GM12865 (cell line): Measurements from ENCODE around the gene SF3B3.

Source experiments
- DNase-seq: peaks from one replicate; pipeline ENCODE4 v3.0.0; 2010; ENCODE audit warnings: low read depth
- H3K4me3 ChIP-seq: 2 replicates; pipeline ENCODE4 v1.5.1; 2011; ENCODE audit warnings: mild to moderate bottlenecking, low read depth, low read length, control low read depth
- CTCF ChIP-seq: IDR thresholded peaks from 2 replicates; pipeline ENCODE4 v1.5.1; 2011; ENCODE audit warnings: low read length, control low read depth, low read depth, inconsistent platforms; ENCODE audit not compliant: insufficient read depth; ENCODE audit errors: missing control alignments

Gene SF3B3

GRCh38 chr16:70510216-70510615 is 13.4 kb upstream of the SF3B3 start:
- no peak overlapping the region for H3K4me3 ChIP-seq
- no peak for DNase-seq
- TF ChIP-seq CTCF: no peak

- TF ChIP-seq CTCF: no peak
- DNase-seq: no peak
- H3K4me3 ChIP-seq: no peak overlapping the region
Measured at GRCh38 chr16:70511833-70512232, 11.8 kb upstream of the SF3B3 start.

GRCh38 chr16:70512456-70512855 is 11.2 kb upstream of the SF3B3 start:
- no peak for TF ChIP-seq CTCF
- DNase-seq: no peak
- H3K4me3 ChIP-seq: no peak overlapping the region

- peak overlapping the region; percentile 95 for H3K4me3 ChIP-seq
- no peak for TF ChIP-seq CTCF
- peak; percentile 77 for DNase-seq
Measured at GRCh38 chr16:70520612-70521297, 2.9 kb upstream of the SF3B3 start.

- TF ChIP-seq CTCF: no peak
- DNase-seq: peak; percentile 80
- peak overlapping the region; percentile 95 for H3K4me3 ChIP-seq
Measured at GRCh38 chr16:70522216-70523075, 1.2 kb upstream of the SF3B3 start.

- H3K4me3 ChIP-seq: peak within 1 kb of the TSS; percentile 95
- no peak for TF ChIP-seq CTCF
- peak; percentile 95 for DNase-seq
Measured at GRCh38 chr16:70523076-70523742, 407 bp upstream of the SF3B3 start, which contains the start of gene COG4. Gene COG4 (minus strand): TSS chr16:70523554. CDS start chr16:70523543, 11 bp downstream.

- H3K4me3 ChIP-seq: peak overlapping the region; percentile 95
- peak; percentile 24 for DNase-seq
Measured at GRCh38 chr16:70524399-70524825, 796 bp downstream of the SF3B3 start.
